ENCODE data around the gene CABCOCO1. TPM values are rescaled to one million over a fixed set of nuclear protein-coding genes. Genes with fewer than 3 reads are reported as not detected.

Gene CABCOCO1
- total and polyA plus RNA-seq, 2 of the 13 experiments (the other 11 are each of a cell fraction or from before 2014, with no cell fraction given), result not detected

DNA sequence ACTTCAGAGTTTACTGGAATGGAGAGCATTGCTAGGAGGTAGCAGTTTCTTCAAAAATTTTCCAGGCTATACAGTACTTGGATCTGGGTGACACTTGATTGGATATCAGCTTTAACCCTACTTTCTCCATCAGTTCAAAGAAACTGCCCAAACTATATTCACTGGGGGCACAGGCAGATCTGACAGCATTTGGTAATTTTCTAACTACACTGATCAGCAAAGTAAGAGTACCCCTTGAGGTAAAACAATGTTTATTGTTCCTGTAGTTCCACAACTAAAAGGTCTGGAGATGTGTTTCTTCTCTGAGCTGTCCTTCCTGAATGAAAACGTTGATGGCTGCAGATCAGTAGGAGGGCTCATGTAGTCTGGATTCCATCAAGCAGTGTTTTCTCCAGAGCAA is 104.2 kb downstream of the CABCOCO1 start:
- no TSS peak for BruUV-seq (replicated peaks)
- Histone ChIP-seq H3K9ac (ENCODE audit: insufficient read depth, low read depth, low read length) (no peak overlapping the region), H3K4me3 (replicated peaks in 1 of 3; ENCODE audit: insufficient read depth in 1 of 3, low read depth in 2 of 3, low read length in 3 of 3) (no peak overlapping the region), H3K4me1 (ENCODE audit: insufficient read depth, low read length) (no peaks in the 10 kb centered on the region), H3K27me3 (ENCODE audit: control insufficient read depth in 1 of 2, insufficient read depth in 2 of 2, low read length in 2 of 2) (no peaks in the 10 kb centered on the region), H2AFZ (ENCODE audit: low read length) (no peak overlapping the region), H3K79me2 (ENCODE audit: insufficient read depth, low read length) (no peaks in the 10 kb centered on the region), H4K20me1 (ENCODE audit: insufficient read depth, low read length) (no peaks in the 10 kb centered on the region), H3K9me3 (ENCODE audit: low read length) (no peaks in the 10 kb centered on the region), H3K27ac (ENCODE audit: extremely low read length, insufficient read depth, low read length) (no peak overlapping the region), H3K4me2 (ENCODE audit: low read depth, low read length) (no peak overlapping the region), H3K36me3 (replicated peaks in 1 of 2; ENCODE audit: control insufficient read depth in 1 of 2, insufficient read depth in 2 of 2, low read length in 2 of 2) (no peaks in the 10 kb centered on the region)
- no peak for ATAC-seq
- intact Hi-C loops (cut with micrococcal nuclease; ENCODE audit: unreplicated experiment), result no loop called here
- FAIRE-seq, result no peak
- DNase-seq (ENCODE audit: low spot score), result no peak
- in situ Hi-C loops (cut with HindIII; ENCODE audit: extremely low pct_ligation_motif_present, low pct_unique_long_range_greater_than_20kb), result no loop called here
- POLR2A ChIA-PET, result no interaction called here
- no peak for TF ChIP-seq LCORL (IDR thresholded peaks at IDR 0.05)
- no peak for TF ChIP-seq LCORL (CRISPR knock-in tag; IDR thresholded peaks at IDR 0.05)
- no peak for TF ChIP-seq GATAD1 (CRISPR knock-in tag; IDR thresholded peaks at IDR 0.05)
- TF ChIP-seq ZNF841 (CRISPR knock-in tag; IDR thresholded peaks at IDR 0.05; ENCODE audit: borderline replicate concordance), result no peak
- TF ChIP-seq, protein P1, sequence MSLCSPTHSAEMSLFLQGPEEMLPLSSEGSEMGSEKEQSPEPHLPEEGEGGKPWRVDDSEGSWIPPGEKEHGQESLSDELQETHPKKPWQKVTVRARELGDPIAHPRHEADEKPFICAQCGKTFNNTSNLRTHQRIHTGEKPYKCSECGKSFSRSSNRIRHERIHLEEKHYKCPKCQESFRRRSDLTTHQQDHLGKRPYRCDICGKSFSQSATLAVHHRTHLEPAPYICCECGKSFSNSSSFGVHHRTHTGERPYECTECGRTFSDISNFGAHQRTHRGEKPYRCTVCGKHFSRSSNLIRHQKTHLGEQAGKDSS (CRISPR knock-in tag; IDR thresholded peaks at IDR 0.05; ENCODE audit: borderline replicate concordance, low read depth), result no peak
- no peak for TF ChIP-seq TAF1 (CRISPR knock-in tag; IDR thresholded peaks at IDR 0.05)
- TF ChIP-seq ZNF530 (CRISPR knock-in tag; IDR thresholded peaks at IDR 0.05; ENCODE audit: low read depth), result no peak
- TF ChIP-seq ETV6 (CRISPR knock-in tag; conservative IDR thresholded peaks at IDR 0.05), result no peak
- TF ChIP-seq ARHGAP35 (CRISPR knock-in tag; IDR thresholded peaks at IDR 0.05; ENCODE audit: borderline replicate concordance), result no peak
- no peak for TF ChIP-seq CHD4 (IDR thresholded peaks at IDR 0.05; ENCODE audit: borderline replicate concordance, low read length)
- TF ChIP-seq KLF11 (CRISPR knock-in tag; IDR thresholded peaks at IDR 0.05), result no peak
- TF ChIP-seq RFX3 (CRISPR knock-in tag; IDR thresholded peaks at IDR 0.05), result no peak
- TF ChIP-seq ZMYM2 (CRISPR knock-in tag; IDR thresholded peaks at IDR 0.05), result no peak
- no peak for TF ChIP-seq TBX2 (CRISPR knock-in tag; IDR thresholded peaks at IDR 0.05; ENCODE audit: borderline replicate concordance)
- TF ChIP-seq, protein P2, sequence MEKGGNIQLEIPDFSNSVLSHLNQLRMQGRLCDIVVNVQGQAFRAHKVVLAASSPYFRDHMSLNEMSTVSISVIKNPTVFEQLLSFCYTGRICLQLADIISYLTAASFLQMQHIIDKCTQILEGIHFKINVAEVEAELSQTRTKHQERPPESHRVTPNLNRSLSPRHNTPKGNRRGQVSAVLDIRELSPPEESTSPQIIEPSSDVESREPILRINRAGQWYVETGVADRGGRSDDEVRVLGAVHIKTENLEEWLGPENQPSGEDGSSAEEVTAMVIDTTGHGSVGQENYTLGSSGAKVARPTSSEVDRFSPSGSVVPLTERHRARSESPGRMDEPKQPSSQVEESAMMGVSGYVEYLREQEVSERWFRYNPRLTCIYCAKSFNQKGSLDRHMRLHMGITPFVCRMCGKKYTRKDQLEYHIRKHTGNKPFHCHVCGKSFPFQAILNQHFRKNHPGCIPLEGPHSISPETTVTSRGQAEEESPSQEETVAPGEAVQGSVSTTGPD (CRISPR knock-in tag; IDR thresholded peaks at IDR 0.05), result no peak
- TF ChIP-seq SKI (IDR thresholded peaks at IDR 0.05; ENCODE audit: partially characterized antibody), result no peak
- no peak for TF ChIP-seq HDAC6 (IDR thresholded peaks at IDR 0.05; ENCODE audit: low read depth, low read length)
- TF ChIP-seq ZNF589 (CRISPR knock-in tag; conservative IDR thresholded peaks at IDR 0.05), result no peak
- TF ChIP-seq HIC2 (CRISPR knock-in tag; IDR thresholded peaks at IDR 0.05; ENCODE audit: low read depth), result no peak
- TF ChIP-seq ONECUT2 (CRISPR knock-in tag; IDR thresholded peaks at IDR 0.05), result no peak
- CTCF ChIA-PET (ENCODE audit: low intra/inter-chr PET ratio, low total read pairs), result no interaction called here
- 7% methylated on average over 1 of the region's 1 CpG for WGBS (ENCODE audit: low lambda C conversion rate)

Data from HepG2 (cell line).